ENCODE data around the gene GTPBP2. TPM values are rescaled to one million over a fixed set of nuclear protein-coding genes. Genes with fewer than 3 reads are reported as not detected.
"Not testable (repeated sequence)": the region's sequence is repeated elsewhere in the genome, so short reads cannot be mapped to it uniquely, and the experiment has no call there.

Gene GTPBP2
- total RNA-seq, 4 donors from 2014 or later, result 23.7 to 67.6 (median 31.5) TPM

DNA sequence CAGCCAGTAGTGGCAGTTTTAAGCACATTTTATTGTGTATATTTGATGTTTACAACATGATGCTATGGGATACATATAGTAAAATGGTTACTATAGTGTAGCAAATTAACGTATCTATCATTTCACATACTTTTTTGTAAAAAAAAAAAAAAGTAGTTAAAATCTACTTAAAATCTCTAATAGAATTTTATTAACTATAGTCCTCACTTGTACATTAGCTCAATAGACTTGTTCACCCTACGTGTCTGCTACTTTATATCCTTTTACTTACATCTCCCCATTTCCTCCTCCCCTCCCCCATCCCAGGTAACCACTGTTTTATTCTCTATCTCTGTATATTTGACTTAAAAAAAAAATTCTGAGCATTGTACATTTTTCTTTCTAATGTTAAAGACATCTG, 23.0 kb downstream of the GTPBP2 start:
- no peaks in the 10 kb centered on the region for H3K27me3 ChIP-seq
- H3K9me3 ChIP-seq, result no peaks in the 10 kb centered on the region
- peaks cover 67% of the 10 kb centered on the region for H3K36me3 ChIP-seq
- H3K27ac ChIP-seq, result no peak overlapping the region
- no peak for DNase-seq (ENCODE audit: low spot score in 2 of 2)
- TF ChIP-seq POLR2AphosphoS5 (IDR thresholded peaks at IDR 0.05), result no peak
- TF ChIP-seq, protein P1, sequence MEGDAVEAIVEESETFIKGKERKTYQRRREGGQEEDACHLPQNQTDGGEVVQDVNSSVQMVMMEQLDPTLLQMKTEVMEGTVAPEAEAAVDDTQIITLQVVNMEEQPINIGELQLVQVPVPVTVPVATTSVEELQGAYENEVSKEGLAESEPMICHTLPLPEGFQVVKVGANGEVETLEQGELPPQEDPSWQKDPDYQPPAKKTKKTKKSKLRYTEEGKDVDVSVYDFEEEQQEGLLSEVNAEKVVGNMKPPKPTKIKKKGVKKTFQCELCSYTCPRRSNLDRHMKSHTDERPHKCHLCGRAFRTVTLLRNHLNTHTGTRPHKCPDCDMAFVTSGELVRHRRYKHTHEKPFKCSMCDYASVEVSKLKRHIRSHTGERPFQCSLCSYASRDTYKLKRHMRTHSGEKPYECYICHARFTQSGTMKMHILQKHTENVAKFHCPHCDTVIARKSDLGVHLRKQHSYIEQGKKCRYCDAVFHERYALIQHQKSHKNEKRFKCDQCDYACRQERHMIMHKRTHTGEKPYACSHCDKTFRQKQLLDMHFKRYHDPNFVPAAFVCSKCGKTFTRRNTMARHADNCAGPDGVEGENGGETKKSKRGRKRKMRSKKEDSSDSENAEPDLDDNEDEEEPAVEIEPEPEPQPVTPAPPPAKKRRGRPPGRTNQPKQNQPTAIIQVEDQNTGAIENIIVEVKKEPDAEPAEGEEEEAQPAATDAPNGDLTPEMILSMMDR (IDR thresholded peaks at IDR 0.05), result no peak
- 94% methylated on average over 2 of the region's 2 CpGs for WGBS
- H3K4me1 ChIP-seq, result peaks cover 6% of the 10 kb centered on the region
- H3K4me3 ChIP-seq, result no peak overlapping the region

DNA sequence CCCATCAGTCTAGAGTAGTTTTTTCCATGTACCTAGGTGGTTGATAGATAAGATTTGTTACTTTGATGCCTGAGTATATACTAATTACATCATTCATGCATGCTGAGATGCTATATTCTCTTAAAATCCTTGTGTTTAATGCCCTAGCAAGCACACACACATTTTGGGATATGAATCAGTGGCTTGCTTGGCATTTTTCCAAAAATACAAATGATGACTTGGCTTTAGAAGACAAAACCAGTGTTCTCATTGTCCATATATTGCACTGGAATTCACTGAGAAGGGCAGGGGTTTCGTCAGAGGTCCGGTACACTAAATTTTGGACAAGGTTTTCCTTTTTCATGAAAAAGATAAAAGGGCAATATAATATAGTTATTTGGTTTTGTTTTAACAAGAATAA, 24.9 kb downstream of the GTPBP2 start:
- peaks cover 59% of the 10 kb centered on the region for H3K36me3 ChIP-seq
- WGBS, result 96% methylated on average over 2 of the region's 2 CpGs

DNA sequence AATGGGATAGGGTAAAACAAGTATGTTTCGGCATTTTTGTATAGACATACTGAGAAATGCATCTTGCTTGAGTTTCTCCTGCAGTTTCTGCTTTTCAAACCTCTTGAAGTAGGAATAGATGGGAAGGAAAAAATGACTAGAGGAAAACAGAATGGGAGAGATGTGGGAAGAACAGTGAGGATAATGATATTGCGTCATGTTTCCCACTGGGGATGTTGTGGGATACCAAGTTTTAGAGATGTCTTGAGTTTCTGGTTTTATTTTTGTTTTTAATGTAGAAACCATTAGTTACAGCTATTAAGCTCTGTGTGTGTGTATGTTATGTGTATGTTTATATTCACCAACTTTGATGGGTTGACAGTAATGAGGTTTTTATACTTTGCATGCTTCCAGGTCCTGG, 28.5 kb downstream of the GTPBP2 start:
- Histone ChIP-seq H3K4me3 (no peak overlapping the region), H3K27ac (no peak overlapping the region), H3K9me3 (no peaks in the 10 kb centered on the region), H3K36me3 (peaks cover 56% of the 10 kb centered on the region), H3K4me1 (no peaks in the 10 kb centered on the region), H3K27me3 (no peaks in the 10 kb centered on the region)
- WGBS, result 94% methylated on average over 2 of the region's 2 CpGs
- DNase-seq (ENCODE audit: low spot score in 2 of 2), result no peak
- TF ChIP-seq POLR2A (IDR thresholded peaks at IDR 0.05), result no peak
- no peak for TF ChIP-seq POLR2AphosphoS5 (IDR thresholded peaks at IDR 0.05)
- no peak for TF ChIP-seq EP300 (IDR thresholded peaks at IDR 0.05)
- TF ChIP-seq, protein P1 (IDR thresholded peaks at IDR 0.05), result no peak

More for the DNA sequence above, 24.9 kb downstream of the GTPBP2 start:
- H3K4me3 ChIP-seq, result no peak overlapping the region
- H3K4me1 ChIP-seq, result peaks cover 6% of the 10 kb centered on the region
- H3K27ac ChIP-seq, result no peak overlapping the region
- DNase-seq (ENCODE audit: low spot score in 2 of 2), result no peak
- H3K27me3 ChIP-seq, result no peaks in the 10 kb centered on the region
- TF ChIP-seq, protein P1 (IDR thresholded peaks at IDR 0.05), result no peak
- no peak for TF ChIP-seq EP300 (IDR thresholded peaks at IDR 0.05)
- TF ChIP-seq POLR2A (IDR thresholded peaks at IDR 0.05), result no peak
- TF ChIP-seq POLR2AphosphoS5 (IDR thresholded peaks at IDR 0.05), result no peak
- no peaks in the 10 kb centered on the region for H3K9me3 ChIP-seq

DNA sequence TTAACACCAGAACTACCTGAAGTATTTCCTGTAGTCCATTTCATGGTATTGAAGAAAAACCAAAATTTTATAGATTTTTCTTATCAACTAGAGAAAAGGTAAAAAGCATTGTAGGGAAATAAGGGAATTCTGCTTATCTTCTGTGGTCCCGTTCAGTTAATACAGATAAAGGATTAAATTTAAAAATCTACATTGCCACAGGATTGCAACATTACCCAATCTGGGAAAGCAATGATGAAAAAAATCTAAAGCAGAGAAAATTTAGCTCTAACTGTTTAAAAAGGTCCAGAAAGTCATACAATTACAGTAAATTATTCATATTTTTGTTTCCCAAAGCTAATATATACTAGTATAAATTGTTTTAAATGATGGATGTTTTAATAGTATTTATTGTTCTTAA, 35.1 kb downstream of the GTPBP2 start:
- Histone ChIP-seq H3K9me3 (no peaks in the 10 kb centered on the region), H3K4me1 (no peaks in the 10 kb centered on the region), H3K36me3 (peaks cover 23% of the 10 kb centered on the region), H3K4me3 (no peak overlapping the region), H3K27ac (no peak overlapping the region), H3K27me3 (no peaks in the 10 kb centered on the region)
- TF ChIP-seq EP300 (IDR thresholded peaks at IDR 0.05) (no peak), POLR2A (IDR thresholded peaks at IDR 0.05) (no peak), POLR2AphosphoS5 (IDR thresholded peaks at IDR 0.05) (no peak)
- TF ChIP-seq, protein P1 (IDR thresholded peaks at IDR 0.05), result no peak
- no peak for DNase-seq (ENCODE audit: low spot score in 2 of 2)
- WGBS, result 78% methylated on average over 1 of the region's 1 CpG

DNA sequence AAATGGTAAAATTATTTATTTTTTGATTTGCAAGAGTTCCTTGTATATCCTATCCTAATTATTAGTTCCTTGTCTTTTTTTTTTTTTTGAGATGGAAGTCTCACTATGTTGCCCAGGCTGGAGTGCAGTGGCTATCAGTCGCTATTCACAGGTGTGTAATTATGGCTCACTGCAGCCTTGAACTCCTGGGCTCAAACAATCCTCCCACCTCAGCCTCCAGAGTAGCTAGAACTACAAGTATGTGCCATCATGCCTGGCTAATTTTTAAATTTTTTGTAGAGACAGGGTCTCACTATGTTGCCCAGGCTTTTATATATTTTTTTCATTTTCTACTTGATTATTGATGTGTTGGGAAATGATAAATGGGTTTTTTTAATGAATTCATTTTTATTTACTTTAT, 39.5 kb downstream of the GTPBP2 start:
- H3K9me3 ChIP-seq; H3K27ac ChIP-seq; H3K4me1 ChIP-seq; DNase-seq (ENCODE audit: low spot score in 2 of 2); H3K4me3 ChIP-seq; H3K27me3 ChIP-seq: not testable (repeated sequence)
- 95% methylated on average over 1 of the region's 1 CpG for WGBS
- peaks cover 37% of the 10 kb centered on the region for H3K36me3 ChIP-seq

DNA sequence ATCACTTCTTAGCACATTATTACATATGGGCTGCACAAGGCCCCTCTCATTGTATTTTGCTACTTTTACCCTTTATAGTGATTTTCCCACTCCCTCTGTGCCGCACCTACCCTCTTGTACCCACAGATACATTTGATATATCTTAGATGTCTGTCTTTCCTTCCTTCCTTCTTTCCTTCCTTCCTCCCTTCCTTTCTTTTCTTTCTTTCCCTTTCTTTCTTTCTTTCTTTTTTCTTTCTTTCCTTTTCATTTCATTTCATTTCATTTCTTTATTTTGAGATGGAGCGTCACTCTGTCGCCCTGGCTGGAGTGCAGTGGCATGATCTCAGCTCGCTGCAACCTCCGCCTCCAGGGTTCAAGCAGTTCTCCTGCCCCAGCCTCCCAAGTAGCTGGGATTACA, 40.9 kb downstream of the GTPBP2 start:
- Histone ChIP-seq H3K4me3 (no peak overlapping the region), H3K36me3 (peaks cover 51% of the 10 kb centered on the region), H3K4me1 (no peaks in the 10 kb centered on the region), H3K27ac (no peak overlapping the region), H3K9me3 (no peaks in the 10 kb centered on the region), H3K27me3 (no peaks in the 10 kb centered on the region)
- 98% methylated on average over 5 of the region's 5 CpGs for WGBS
- TF ChIP-seq EP300 (IDR thresholded peaks at IDR 0.05) (no peak), POLR2A (IDR thresholded peaks at IDR 0.05) (no peak), POLR2AphosphoS5 (IDR thresholded peaks at IDR 0.05) (no peak)
- TF ChIP-seq, protein P1 (IDR thresholded peaks at IDR 0.05), result no peak
- no peak for DNase-seq (ENCODE audit: low spot score in 2 of 2)
